HEK293 (cell line): ENCODE measurements around the gene KMT2A.

ENCODE experiments used
- CTCF ChIP-seq: fragments of 450-650 bp; formaldehyde crosslinking; IDR thresholded peaks from 2 replicates; pipeline ENCODE4 v1.5.1; 2016; ENCODE audit warnings: missing biosample characterization, missing genetic modification characterization
- YY1 ChIP-seq: fragments of 450-650 bp; formaldehyde crosslinking; IDR thresholded peaks from 2 replicates; pipeline ENCODE4 v1.5.1; 2018; ENCODE audit warnings: missing biosample characterization, missing genetic modification characterization
- ZNF24 ChIP-seq: fragments of 450-650 bp; formaldehyde crosslinking; IDR thresholded peaks from 2 replicates; pipeline ENCODE4 v1.5.1; 2016; ENCODE audit warnings: missing biosample characterization, missing genetic modification characterization
- ZNF274 ChIP-seq, 2 experiments: fragments of 200-500 bp in 1 of 2; fragments of 450-650 bp in 1 of 2; sonication (Bioruptor generic) in 1 of 2; formaldehyde crosslinking in 1 of 2; IDR thresholded peaks; 2 replicates each; pipeline versions ENCODE4 v1.5.1 to v1.6.1; 2014 to 2016; ENCODE audit warnings: borderline replicate concordance in 1 of 2, inconsistent platforms in 1 of 2, low read length in 1 of 2, missing biosample characterization in 1 of 2, missing genetic modification characterization in 1 of 2
- ZNF488 ChIP-seq: fragments of 450-650 bp; formaldehyde crosslinking; IDR thresholded peaks from 2 replicates; pipeline ENCODE4 v1.5.1; 2016; ENCODE audit warnings: missing biosample characterization, missing genetic modification characterization
- ZNF610 ChIP-seq: fragments of 450-650 bp; formaldehyde crosslinking; IDR thresholded peaks from 2 replicates; pipeline ENCODE4 v1.5.1; 2016; ENCODE audit warnings: missing biosample characterization, missing genetic modification characterization, borderline replicate concordance
- TF ChIP-seq, protein P1 (sequence below): fragments of 450-650 bp; formaldehyde crosslinking; IDR thresholded peaks from 2 replicates; pipeline ENCODE4 v1.5.1; 2016; ENCODE audit warnings: missing biosample characterization, missing genetic modification characterization, low read depth

- no peak for TF ChIP-seq ZNF610 (tag by site-specific recombination)
- TF ChIP-seq CTCF (tag by site-specific recombination), result no peak
- no peak for TF ChIP-seq ZNF274 (IDR thresholded peaks at IDR 0.05; ENCODE audit: low read length)
- no peak for TF ChIP-seq ZNF274 (tag by site-specific recombination; IDR thresholded peaks at IDR 0.05; ENCODE audit: borderline replicate concordance)
- no peak for TF ChIP-seq ZNF24
- no peak for TF ChIP-seq YY1 (tag by site-specific recombination)
- TF ChIP-seq ZNF488, result no peak
- TF ChIP-seq, protein P1, sequence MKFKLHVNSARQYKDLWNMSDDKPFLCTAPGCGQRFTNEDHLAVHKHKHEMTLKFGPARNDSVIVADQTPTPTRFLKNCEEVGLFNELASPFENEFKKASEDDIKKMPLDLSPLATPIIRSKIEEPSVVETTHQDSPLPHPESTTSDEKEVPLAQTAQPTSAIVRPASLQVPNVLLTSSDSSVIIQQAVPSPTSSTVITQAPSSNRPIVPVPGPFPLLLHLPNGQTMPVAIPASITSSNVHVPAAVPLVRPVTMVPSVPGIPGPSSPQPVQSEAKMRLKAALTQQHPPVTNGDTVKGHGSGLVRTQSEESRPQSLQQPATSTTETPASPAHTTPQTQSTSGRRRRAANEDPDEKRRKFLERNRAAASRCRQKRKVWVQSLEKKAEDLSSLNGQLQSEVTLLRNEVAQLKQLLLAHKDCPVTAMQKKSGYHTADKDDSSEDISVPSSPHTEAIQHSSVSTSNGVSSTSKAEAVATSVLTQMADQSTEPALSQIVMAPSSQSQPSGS (tag by site-specific recombination), result no peak
Measured at GRCh38 chr11:118544647-118545010, 108.3 kb downstream of the KMT2A start.
